Measurements from ENCODE around the gene FIGNL1.

DNA sequence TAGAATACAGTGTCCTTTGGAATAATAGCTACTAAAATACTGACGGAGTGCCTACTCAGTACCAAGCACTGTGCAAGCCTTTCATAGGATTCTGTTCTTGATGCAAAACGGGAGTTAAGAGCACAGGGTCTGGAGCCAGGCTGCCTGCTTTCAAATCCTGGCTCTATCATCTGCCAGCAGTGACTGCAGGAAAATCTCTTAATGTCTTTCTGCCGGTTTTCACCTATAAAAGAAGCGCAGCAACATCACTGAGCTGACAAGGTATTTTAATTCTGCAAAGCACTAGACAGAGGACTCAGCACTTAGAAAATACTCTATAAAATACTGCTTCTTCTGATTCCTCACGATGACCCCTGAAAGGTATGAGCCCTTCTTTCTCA, 659 bp downstream of the FIGNL1 start:
- TF ChIP-seq, protein P1, sequence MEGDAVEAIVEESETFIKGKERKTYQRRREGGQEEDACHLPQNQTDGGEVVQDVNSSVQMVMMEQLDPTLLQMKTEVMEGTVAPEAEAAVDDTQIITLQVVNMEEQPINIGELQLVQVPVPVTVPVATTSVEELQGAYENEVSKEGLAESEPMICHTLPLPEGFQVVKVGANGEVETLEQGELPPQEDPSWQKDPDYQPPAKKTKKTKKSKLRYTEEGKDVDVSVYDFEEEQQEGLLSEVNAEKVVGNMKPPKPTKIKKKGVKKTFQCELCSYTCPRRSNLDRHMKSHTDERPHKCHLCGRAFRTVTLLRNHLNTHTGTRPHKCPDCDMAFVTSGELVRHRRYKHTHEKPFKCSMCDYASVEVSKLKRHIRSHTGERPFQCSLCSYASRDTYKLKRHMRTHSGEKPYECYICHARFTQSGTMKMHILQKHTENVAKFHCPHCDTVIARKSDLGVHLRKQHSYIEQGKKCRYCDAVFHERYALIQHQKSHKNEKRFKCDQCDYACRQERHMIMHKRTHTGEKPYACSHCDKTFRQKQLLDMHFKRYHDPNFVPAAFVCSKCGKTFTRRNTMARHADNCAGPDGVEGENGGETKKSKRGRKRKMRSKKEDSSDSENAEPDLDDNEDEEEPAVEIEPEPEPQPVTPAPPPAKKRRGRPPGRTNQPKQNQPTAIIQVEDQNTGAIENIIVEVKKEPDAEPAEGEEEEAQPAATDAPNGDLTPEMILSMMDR (IDR thresholded peaks at IDR 0.05): no peak
- TF ChIP-seq ZFX (IDR thresholded peaks at IDR 0.05; ENCODE audit: borderline replicate concordance): no peak

Data from 22Rv1 (cell line).